Measurements from ENCODE around the gene PDE7B.

PDE7B gene

GRCh38 chr6:136094812-136095211 is 243.3 kb downstream of the PDE7B start (continued):
- TF ChIP-seq KLF17 (tag by site-specific recombination; IDR thresholded peaks at IDR 0.05) (no peak), ZNF354C (tag by site-specific recombination; IDR thresholded peaks at IDR 0.05; ENCODE audit: borderline replicate concordance, low read depth) (no peak), INSM2 (tag by site-specific recombination; IDR thresholded peaks at IDR 0.05) (no peak), ZNF146 (tag by site-specific recombination; IDR thresholded peaks at IDR 0.05) (no peak), ZSCAN30 (tag by site-specific recombination; IDR thresholded peaks at IDR 0.05) (no peak), ZNF133 (tag by site-specific recombination; IDR thresholded peaks at IDR 0.05) (no peak)
- TF ChIP-seq, protein P1, sequence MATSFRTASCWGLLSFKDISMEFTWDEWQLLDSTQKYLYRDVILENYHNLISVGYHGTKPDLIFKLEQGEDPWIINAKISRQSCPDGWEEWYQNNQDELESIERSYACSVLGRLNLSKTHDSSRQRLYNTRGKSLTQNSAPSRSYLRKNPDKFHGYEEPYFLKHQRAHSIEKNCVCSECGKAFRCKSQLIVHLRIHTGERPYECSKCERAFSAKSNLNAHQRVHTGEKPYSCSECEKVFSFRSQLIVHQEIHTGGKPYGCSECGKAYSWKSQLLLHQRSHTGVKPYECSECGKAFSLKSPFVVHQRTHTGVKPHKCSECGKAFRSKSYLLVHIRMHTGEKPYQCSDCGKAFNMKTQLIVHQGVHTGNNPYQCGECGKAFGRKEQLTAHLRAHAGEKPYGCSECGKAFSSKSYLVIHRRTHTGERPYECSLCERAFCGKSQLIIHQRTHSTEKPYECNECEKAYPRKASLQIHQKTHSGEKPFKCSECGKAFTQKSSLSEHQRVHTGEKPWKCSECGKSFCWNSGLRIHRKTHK (tag by site-specific recombination; IDR thresholded peaks at IDR 0.05): no peak

DNA sequence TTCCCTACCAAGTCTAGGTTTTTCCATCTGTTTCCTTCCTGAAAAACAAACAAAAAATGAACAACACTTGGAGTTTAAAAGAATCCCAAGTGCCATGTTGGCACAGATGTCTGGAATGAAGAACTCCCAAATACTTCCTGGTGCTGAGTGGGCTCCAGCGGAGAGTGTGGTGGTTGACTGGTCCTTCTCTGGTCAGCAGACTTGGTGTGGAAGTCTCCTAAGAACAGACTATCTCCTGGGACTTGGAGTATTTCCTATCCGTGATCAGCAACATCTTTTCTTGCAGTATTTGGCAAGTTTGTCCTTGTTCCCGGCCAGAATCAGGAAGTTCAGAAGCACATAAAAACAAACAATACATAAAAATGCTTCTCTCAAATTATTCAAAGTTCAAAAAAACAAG is 244.5 kb downstream of the PDE7B start:
- ChIA-PET POLR2A (no interaction called here), CTCF (no interaction called here)
- no peaks in the 10 kb centered on the region for H3K36me3 ChIP-seq (ENCODE audit: control insufficient read depth in 2 of 2, insufficient read depth in 1 of 2, low read length in 2 of 2)
- H3K9me3 ChIP-seq (ENCODE audit: control insufficient read depth, insufficient read depth, low read depth, low read length): no peaks in the 10 kb centered on the region
- no peaks in the 10 kb centered on the region for H3K4me1 ChIP-seq (ENCODE audit: control insufficient read depth, insufficient read depth, low read length)
- TF ChIP-seq ZNF585B (tag by site-specific recombination; IDR thresholded peaks at IDR 0.05) (no peak), ZNF112 (tag by site-specific recombination; IDR thresholded peaks at IDR 0.05) (no peak), ZNF354C (tag by site-specific recombination; IDR thresholded peaks at IDR 0.05; ENCODE audit: borderline replicate concordance, low read depth) (no peak), ZNF621 (tag by site-specific recombination; IDR thresholded peaks at IDR 0.05) (no peak), ZNF677 (tag by site-specific recombination; IDR thresholded peaks at IDR 0.05) (no peak), KLF16 (tag by site-specific recombination; IDR thresholded peaks at IDR 0.05) (no peak), ZNF639 (tag by site-specific recombination; IDR thresholded peaks at IDR 0.05) (no peak), ZBTB44 (tag by site-specific recombination; IDR thresholded peaks at IDR 0.05) (no peak), ZNF560 (tag by site-specific recombination; IDR thresholded peaks at IDR 0.05; ENCODE audit: borderline replicate concordance) (no peak), HOXC10 (CRISPR knock-in tag; IDR thresholded peaks at IDR 0.05) (no peak), ATF2 (tag by site-specific recombination; IDR thresholded peaks at IDR 0.05; ENCODE audit: low read depth) (no peak), ELK4 (IDR thresholded peaks at IDR 0.05; ENCODE audit: borderline replicate concordance, low read depth, low read length) (no peak), ZSCAN16 (tag by site-specific recombination; IDR thresholded peaks at IDR 0.05) (no peak), ZNF624 (tag by site-specific recombination; IDR thresholded peaks at IDR 0.05) (no peak), ZEB2 (tag by site-specific recombination; IDR thresholded peaks at IDR 0.05) (no peak), ZNF768 (tag by site-specific recombination; IDR thresholded peaks at IDR 0.05) (no peak), ZBTB17 (tag by site-specific recombination; IDR thresholded peaks at IDR 0.05) (no peak), ZBTB20 (tag by site-specific recombination; IDR thresholded peaks at IDR 0.05) (no peak), BCL11A (tag by site-specific recombination; IDR thresholded peaks at IDR 0.05; ENCODE audit: low read depth) (no peak)
- no peak overlapping the region for H3K27ac ChIP-seq (ENCODE audit: extremely low read depth, low read depth, low read length)
- H3K4me3 ChIP-seq (ENCODE audit: low read depth, low read length): no peak overlapping the region

Measured in HEK293 (cell line).